A673 (cell line): ENCODE measurements around the gene TMEM121. TPM values are rescaled to one million over a fixed set of nuclear protein-coding genes. Genes with fewer than 3 reads are reported as not detected.
"Not testable (repeated sequence)": the region's sequence is repeated elsewhere in the genome, so short reads cannot be mapped to it uniquely, and the experiment has no call there.

Source experiments
- BruUV-seq: library from RNA; stranded (reverse); fragments of 400-500 nt; replicated peaks from 2 replicates; lab custom pipeline; 2021; lab: Mats Ljungman, UMichigan
- CTCF ChIA-PET: fragments of 300-600 bp; sonication (Branson Sonifier 250); formaldehyde crosslinking; loops from one replicate; lab custom pipeline; 2022; ENCODE audit warnings: antibody characterized with exemption; lab: Charles Lee
- POLR2A ChIA-PET: fragments of 300-600 bp; sonication (Branson Sonifier 250); formaldehyde crosslinking; loops from one replicate; lab custom pipeline; 2022; ENCODE audit warnings: antibody characterized with exemption; ENCODE audit not compliant: low non-redundant PET; lab: Charles Lee
- DNase-seq: peaks from one replicate; pipeline ENCODE4 v3.0.0-alpha.2; 2015; ENCODE audit warnings: low spot score
- H3K27ac ChIP-seq: fragments of 200-600 bp; sonication (generic); 2 replicates; pipeline ENCODE4 v1.5.1; 2016; ENCODE audit warnings: mixed run types, low read depth, mild to moderate bottlenecking, mixed read lengths, antibody characterized with exemption, low read length; ENCODE audit not compliant: poor library complexity, severe bottlenecking
- H3K27me3 ChIP-seq: fragments of 200-600 bp; sonication (generic); replicated peaks from 2 replicates; pipeline ENCODE4 v1.6.1; 2017; ENCODE audit warnings: mixed run types, low read depth, mild to moderate bottlenecking, mixed read lengths, antibody characterized with exemption, low read length; ENCODE audit not compliant: insufficient read depth, poor library complexity
- H3K36me3 ChIP-seq: fragments of 200-600 bp; sonication (generic); 2 replicates; pipeline ENCODE4 v1.6.1; 2016; ENCODE audit warnings: mixed run types, mild to moderate bottlenecking, mixed read lengths, antibody characterized with exemption, low read length; ENCODE audit not compliant: insufficient read depth, poor library complexity, severe bottlenecking
- H3K4me1 ChIP-seq: fragments of 200-600 bp; sonication (generic); 2 replicates; pipeline ENCODE4 v1.6.1; 2017; ENCODE audit warnings: mixed run types, mild to moderate bottlenecking, mixed read lengths, antibody characterized with exemption, low read length; ENCODE audit not compliant: insufficient read depth, poor library complexity, severe bottlenecking
- H3K4me3 ChIP-seq: fragments of 200-600 bp; sonication (generic); 2 replicates; pipeline ENCODE4 v1.5.1; 2016; ENCODE audit warnings: low read depth, mixed run types, mild to moderate bottlenecking, mixed read lengths, low read length; ENCODE audit not compliant: poor library complexity, severe bottlenecking
- H3K9me3 ChIP-seq: fragments of 200-600 bp; sonication (generic); 2 replicates; pipeline ENCODE4 v1.6.1; 2016; ENCODE audit warnings: mixed run types, low read depth, mild to moderate bottlenecking, mixed read lengths, antibody characterized with exemption, low read length; ENCODE audit not compliant: poor library complexity, severe bottlenecking
- CTCF ChIP-seq: fragments of 300-800, 200-600 bp; sonication (generic); conservative IDR thresholded peaks from 2 replicates; pipeline ENCODE4 v1.5.1; 2017; ENCODE audit warnings: low read depth, mild to moderate bottlenecking, antibody characterized with exemption, low read length, moderate library complexity, mixed read lengths
- EZH2 ChIP-seq: fragments of 200-600 bp; sonication (generic); IDR thresholded peaks from 2 replicates; pipeline ENCODE4 v1.6.1; 2017; ENCODE audit warnings: borderline replicate concordance, low read depth, mild to moderate bottlenecking, mixed read lengths, antibody characterized with exemption, low read length; ENCODE audit not compliant: poor library complexity, severe bottlenecking
- intact Hi-C: fragments of 100-400 bp; cut with micrococcal nuclease; formaldehyde crosslinking; loops from one replicate; pipeline ENCODE4 v1.10.0; 2022; ENCODE audit not compliant: unreplicated experiment
- total RNA-seq: library from RNA; stranded (reverse); gene quantifications from 2 replicates; pipeline ENCODE4 v1.2.3, GENCODE V29; 2021

Gene TMEM121
- total RNA-seq, 1 experiment from 2014 or later = 3.1 TPM

GRCh38 chr14:105538481-105539049 is 12.2 kb downstream of the TMEM121 start:
- Histone ChIP-seq H3K4me3 (no peak overlapping the region), H3K9me3 (peaks cover 5% of the 10 kb centered on the region), H3K27ac (no peak overlapping the region), H3K36me3 (no peaks in the 10 kb centered on the region), H3K27me3 (no peaks in the 10 kb centered on the region), H3K4me1 (no peaks in the 10 kb centered on the region)
- no peak for DNase-seq
- POLR2A ChIA-PET = no interaction called here
- TF ChIP-seq CTCF (no peak), EZH2 (no peak)
- no TSS peak for BruUV-seq
- intact Hi-C loops = no loop called here
- CTCF ChIA-PET = interaction anchor here (0.6 kb wide), 1 partner anchor 168 kb away, joined by 10 read pairs; no protein-coding TSS in a partner anchor

GRCh38 chr14:105540811-105541210 is 14.4 kb downstream of the TMEM121 start:
- TF ChIP-seq CTCF (no peak), EZH2 (no peak)
- intact Hi-C loops = loop anchor here (10.0 kb wide), 2 partner anchors 404 to 474 kb away; no protein-coding TSS in a partner anchor
- no peak for DNase-seq
- Histone ChIP-seq H3K4me3 (no peak overlapping the region), H3K36me3 (no peaks in the 10 kb centered on the region), H3K27me3 (no peaks in the 10 kb centered on the region), H3K27ac (no peak overlapping the region), H3K4me1 (no peaks in the 10 kb centered on the region), H3K9me3 (peaks cover 5% of the 10 kb centered on the region)
- POLR2A ChIA-PET = no interaction called here
- CTCF ChIA-PET = no interaction called here
- no TSS peak for BruUV-seq

GRCh38 chr14:105541218-105541875 is 15.0 kb downstream of the TMEM121 start:
- no TSS peak for BruUV-seq
- no peaks in the 10 kb centered on the region for H3K4me1 ChIP-seq
- no peak for DNase-seq
- intact Hi-C loops = loop anchor here (10.0 kb wide), 2 partner anchors 403 to 473 kb away; no protein-coding TSS in a partner anchor
- H3K27ac ChIP-seq = no peak overlapping the region
- CTCF ChIA-PET = no interaction called here
- POLR2A ChIA-PET = no interaction called here
- H3K4me3 ChIP-seq = no peak overlapping the region
- H3K9me3 ChIP-seq = peaks cover 5% of the 10 kb centered on the region
- no peaks in the 10 kb centered on the region for H3K36me3 ChIP-seq
- no peaks in the 10 kb centered on the region for H3K27me3 ChIP-seq
- TF ChIP-seq EZH2 = no peak
- no peak for TF ChIP-seq CTCF

- CTCF ChIA-PET, H3K4me3 ChIP-seq, H3K4me1 ChIP-seq, H3K9me3 ChIP-seq, H3K27me3 ChIP-seq, DNase-seq, H3K27ac ChIP-seq, POLR2A ChIA-PET, H3K36me3 ChIP-seq, BruUV-seq: not testable (repeated sequence)
- intact Hi-C loops = loop anchor here (10.0 kb wide), 2 partner anchors 399 to 469 kb away; no protein-coding TSS in a partner anchor
Measured at GRCh38 chr14:105545676-105546075, 19.3 kb downstream of the TMEM121 start.

GRCh38 chr14:105546410-105546809 is 20.0 kb downstream of the TMEM121 start:
- intact Hi-C loops = loop anchor here (10.0 kb wide), 2 partner anchors 398 to 468 kb away; no protein-coding TSS in a partner anchor
- POLR2A ChIA-PET, BruUV-seq: not testable (repeated sequence)

More at GRCh38 chr14:105546410-105546809, 20.0 kb downstream of the TMEM121 start:
- DNase-seq, H3K27ac ChIP-seq, H3K9me3 ChIP-seq, CTCF ChIA-PET, H3K4me1 ChIP-seq, H3K4me3 ChIP-seq, H3K36me3 ChIP-seq, H3K27me3 ChIP-seq: not testable (repeated sequence)
